ENCODE results near the gene MT1E.

GRCh38 chr16:56649271-56649670, 23.7 kb downstream of the MT1E start:
- TF ChIP-seq POLR2AphosphoS5 (IDR thresholded peaks at IDR 0.05; ENCODE audit: low read depth, low read length): no peak
- TF ChIP-seq ZMYM2 (CRISPR knock-in tag; IDR thresholded peaks at IDR 0.05): no peak

Measured in HepG2 (cell line).